ENCODE data around the gene MCUB. TPM values are rescaled to one million over a fixed set of nuclear protein-coding genes. Genes with fewer than 3 reads are reported as not detected.
A peak's percentile ranks its signal among the peaks of the same experiment; 100 is the strongest.
"Not testable (repeated sequence)": the region's sequence is repeated elsewhere in the genome, so short reads cannot be mapped to it uniquely, and the experiment has no call there.

The MCUB gene
- total RNA-seq, 1 donor from 2014 or later, result 3.4 TPM

- no peak for DNase-seq
- intact Hi-C loops (cut with DNase I), result no loop called here
- ATAC-seq (ENCODE audit: poor library complexity), result peak; percentile 46
These were observed 105.9 kb downstream of the MCUB start for GRCh38 chr4:109665783-109666485.

- intact Hi-C loops (cut with DNase I), result no loop called here
- no peak for ATAC-seq (ENCODE audit: poor library complexity)
- no peak for DNase-seq
These were observed 111.3 kb downstream of the MCUB start for GRCh38 chr4:109671350-109671749.

- DNase-seq (no peak), ATAC-seq (ENCODE audit: poor library complexity) (no peak)
- intact Hi-C loops (cut with DNase I), result no loop called here
These were observed 112.3 kb downstream of the MCUB start for GRCh38 chr4:109672169-109672930.

GRCh38 chr4:109673303-109673702, 113.3 kb downstream of the MCUB start:
- intact Hi-C loops (cut with DNase I), result no loop called here
- DNase-seq, result no peak
- no peak for ATAC-seq (ENCODE audit: poor library complexity)

GRCh38 chr4:109675181-109675580, 115.1 kb downstream of the MCUB start:
- DNase-seq (no peak), ATAC-seq (ENCODE audit: poor library complexity) (no peak)
- intact Hi-C loops (cut with DNase I), result no loop called here

GRCh38 chr4:109675843-109676242, 115.8 kb downstream of the MCUB start:
- DNase-seq (no peak), ATAC-seq (ENCODE audit: poor library complexity) (no peak)
- intact Hi-C loops (cut with DNase I), result no loop called here

GRCh38 chr4:109676886-109677285, 116.8 kb downstream of the MCUB start:
- DNase-seq (no peak), ATAC-seq (ENCODE audit: poor library complexity) (no peak)
- intact Hi-C loops (cut with DNase I), result no loop called here

- ATAC-seq (ENCODE audit: poor library complexity); intact Hi-C loops (cut with DNase I); DNase-seq: not testable (repeated sequence)
These were observed 118.4 kb downstream of the MCUB start for GRCh38 chr4:109678472-109678871.

- ATAC-seq (ENCODE audit: poor library complexity); DNase-seq; intact Hi-C loops (cut with DNase I): not testable (repeated sequence)
These were observed 118.9 kb downstream of the MCUB start for GRCh38 chr4:109678925-109679324.

- intact Hi-C loops (cut with DNase I), result no loop called here
- ATAC-seq (ENCODE audit: poor library complexity) (no peak), DNase-seq (no peak)
These were observed 122.8 kb downstream of the MCUB start for GRCh38 chr4:109682875-109683274.

GRCh38 chr4:109683621-109684253, 123.7 kb downstream of the MCUB start:
- intact Hi-C loops (cut with DNase I), result no loop called here
- no peak for ATAC-seq (ENCODE audit: poor library complexity)
- no peak for DNase-seq

- intact Hi-C loops (cut with DNase I), result no loop called here
- ATAC-seq (ENCODE audit: poor library complexity) (no peak), DNase-seq (no peak)
These were observed 124.7 kb downstream of the MCUB start for GRCh38 chr4:109684727-109685126.

GRCh38 chr4:109690690-109691410, 130.8 kb downstream of the MCUB start:
- intact Hi-C loops (cut with DNase I), result no loop called here
- no peak for ATAC-seq (ENCODE audit: poor library complexity)
- no peak for DNase-seq

- DNase-seq (no peak), ATAC-seq (ENCODE audit: poor library complexity) (no peak)
These were observed 131.4 kb downstream of the MCUB start for GRCh38 chr4:109691411-109691920.

GRCh38 chr4:109698656-109699055, 138.6 kb downstream of the MCUB start:
- intact Hi-C loops (cut with DNase I), result no loop called here
- ATAC-seq (ENCODE audit: poor library complexity) (no peak), DNase-seq (no peak)

More at GRCh38 chr4:109691411-109691920, 131.4 kb downstream of the MCUB start:
- intact Hi-C loops (cut with DNase I), result no loop called here

- ATAC-seq (ENCODE audit: poor library complexity) (no peak), DNase-seq (no peak)
- intact Hi-C loops (cut with DNase I), result loop anchor here (5.0 kb wide), 1 partner anchor 118 kb away; the partner anchor contains the start of gene GAR1
These were observed 139.6 kb downstream of the MCUB start for GRCh38 chr4:109699553-109700225.

GRCh38 chr4:109701566-109702410, 141.7 kb downstream of the MCUB start:
- no peak for DNase-seq
- intact Hi-C loops (cut with DNase I), result loop anchor here (5.0 kb wide), 1 partner anchor 116 kb away; the partner anchor contains the start of gene GAR1

More at GRCh38 chr4:109701566-109702410, 141.7 kb downstream of the MCUB start:
- no peak for ATAC-seq (ENCODE audit: poor library complexity)

Measured in Right ventricle myocardium superior (tissue), 1 donor.